PC-3 (cell line): Measurements from ENCODE around the gene ZNF79. TPM values are rescaled to one million over a fixed set of nuclear protein-coding genes. Genes with fewer than 3 reads are reported as not detected.

Experiments
- ATAC-seq: fragments of 200-7000 bp; cut with Tn5 transposase; 2 replicates; pipeline ENCODE4 v1.9.1; 2020; ENCODE audit warnings: mild to moderate bottlenecking, moderate library complexity
- BruUV-seq: library from RNA; stranded (reverse); fragments of 400-500 nt; replicated peaks from 2 replicates; lab custom pipeline; 2021; lab: Mats Ljungman, UMichigan
- CTCF ChIA-PET: fragments of 300-600 bp; sonication (Branson Sonifier 250); formaldehyde crosslinking; loops from one replicate; lab custom pipeline; 2022; ENCODE audit warnings: antibody characterized with exemption; lab: Charles Lee
- POLR2A ChIA-PET: fragments of 300-600 bp; sonication (Branson Sonifier 250); formaldehyde crosslinking; loops from one replicate; lab custom pipeline; 2022; ENCODE audit warnings: antibody characterized with exemption; ENCODE audit not compliant: unreplicated experiment; lab: Charles Lee
- DNase-seq: peaks from one replicate; pipeline ENCODE4 v3.0.0-alpha.2; 2015
- H2AFZ ChIP-seq: fragments of 300-600 bp; sonication (generic); 2 replicates; pipeline ENCODE4 v1.6.0; 2016; ENCODE audit warnings: antibody characterized with exemption, low read length
- H3F3A ChIP-seq: fragments of 300-600 bp; sonication (generic); one replicate; pipeline ENCODE4 v1.6.0; 2017; ENCODE audit warnings: antibody characterized with exemption, low read length, control low read depth, mild to moderate bottlenecking; ENCODE audit not compliant: unreplicated experiment
- H3K27ac ChIP-seq: fragments of 300-600 bp; sonication (generic); 2 replicates; pipeline ENCODE4 v1.5.1; 2016; ENCODE audit warnings: mild to moderate bottlenecking, low read length
- H3K27me3 ChIP-seq: fragments of 300-600 bp; sonication (generic); 2 replicates; pipeline ENCODE4 v1.6.1; 2016; ENCODE audit warnings: low read length, mixed read lengths
- H3K36me3 ChIP-seq: fragments of 300-600 bp; sonication (generic); 2 replicates; pipeline ENCODE4 v1.6.1; 2016; ENCODE audit warnings: low read depth, mixed run types, low read length, mixed read lengths
- H3K4me1 ChIP-seq: fragments of 300-600 bp; sonication (generic); 2 replicates; pipeline ENCODE4 v1.5.1; 2016; ENCODE audit warnings: low read length; ENCODE audit not compliant: insufficient read depth
- H3K4me2 ChIP-seq: fragments of 300-600 bp; sonication (generic); 2 replicates; pipeline ENCODE4 v1.6.0; 2016; ENCODE audit warnings: low read length
- H3K4me3 ChIP-seq: fragments of 300-600 bp; sonication (generic); 2 replicates; pipeline ENCODE4 v1.5.1; 2016; ENCODE audit warnings: mild to moderate bottlenecking, low read length, mixed read lengths
- H3K79me2 ChIP-seq: fragments of 300-600 bp; sonication (generic); 2 replicates; pipeline ENCODE4 v1.6.1; 2017; ENCODE audit warnings: low read length, mixed read lengths
- H3K9ac ChIP-seq: fragments of 300-600 bp; sonication (generic); 2 replicates; pipeline ENCODE4 v1.6.0; 2016; ENCODE audit warnings: mild to moderate bottlenecking, low read length
- H3K9me2 ChIP-seq: fragments of 300-600 bp; sonication (generic); replicated peaks from 2 replicates; pipeline ENCODE4 v1.6.1; 2016; ENCODE audit warnings: mixed run types, low read length, mixed read lengths
- H3K9me3 ChIP-seq: fragments of 300-600 bp; sonication (generic); 2 replicates; pipeline ENCODE4 v1.6.1; 2016; ENCODE audit warnings: low read length, mixed read lengths
- H4K20me1 ChIP-seq: fragments of 300-600 bp; sonication (generic); 2 replicates; pipeline ENCODE4 v1.6.1; 2016; ENCODE audit warnings: low read length, mixed read lengths
- CTCF ChIP-seq: fragments of 300-600 bp; sonication (generic); conservative IDR thresholded peaks from 2 replicates; pipeline ENCODE4 v1.5.1; 2017; ENCODE audit warnings: antibody characterized with exemption, low read depth, mild to moderate bottlenecking, low read length
- EZH2 ChIP-seq: fragments of 300-600 bp; sonication (generic); IDR thresholded peaks from one replicate; pipeline ENCODE4 v1.6.1; 2017; ENCODE audit warnings: antibody characterized with exemption, mild to moderate bottlenecking, low read length; ENCODE audit not compliant: unreplicated experiment
- EZH2phosphoT487 ChIP-seq: fragments of 300-600 bp; sonication (generic); IDR thresholded peaks from 2 replicates; pipeline ENCODE4 v1.6.1; 2018; ENCODE audit warnings: mild to moderate bottlenecking, antibody characterized with exemption, low read length, borderline replicate concordance
- intact Hi-C: fragments of 100-400 bp; cut with micrococcal nuclease; formaldehyde crosslinking; loops from 2 replicates; pipeline ENCODE4 v1.9.0; 2023
- total RNA-seq: library from RNA; depleted of rRNA; stranded (reverse); fragments of >200 nt; gene quantifications from 2 replicates; pipeline ENCODE4 v1.2.3, GENCODE V29; 2014

ZNF79 gene
- total RNA-seq, 1 experiment from 2014 or later, result 4.9 TPM

- Histone ChIP-seq H3K27ac (no peak overlapping the region), H3K4me3 (no peak overlapping the region), H4K20me1 (no peaks in the 10 kb centered on the region), H3K36me3 (no peaks in the 10 kb centered on the region; the same call in 1 of the 2 replicates), H3K9ac (no peak overlapping the region), H3K9me2 (no peaks in the 10 kb centered on the region), H2AFZ (no peak overlapping the region), H3K4me2 (no peak overlapping the region), H3K79me2 (peaks cover 15% of the 10 kb centered on the region), H3F3A (no peaks in the 10 kb centered on the region), H3K4me1 (peaks cover 9% of the 10 kb centered on the region), H3K27me3 (no peaks in the 10 kb centered on the region), H3K9me3 (no peaks in the 10 kb centered on the region)
- TF ChIP-seq EZH2phosphoT487 (no peak), EZH2 (no peak), CTCF (no peak)
- DNase-seq (no peak), ATAC-seq (no peak)
- intact Hi-C loops, result no loop called here
- POLR2A ChIA-PET, result no interaction called here
- no TSS peak for BruUV-seq
- CTCF ChIA-PET, result no interaction called here
Measured at GRCh38 chr9:127402401-127403090, 21.6 kb upstream of the ZNF79 start.

DNA sequence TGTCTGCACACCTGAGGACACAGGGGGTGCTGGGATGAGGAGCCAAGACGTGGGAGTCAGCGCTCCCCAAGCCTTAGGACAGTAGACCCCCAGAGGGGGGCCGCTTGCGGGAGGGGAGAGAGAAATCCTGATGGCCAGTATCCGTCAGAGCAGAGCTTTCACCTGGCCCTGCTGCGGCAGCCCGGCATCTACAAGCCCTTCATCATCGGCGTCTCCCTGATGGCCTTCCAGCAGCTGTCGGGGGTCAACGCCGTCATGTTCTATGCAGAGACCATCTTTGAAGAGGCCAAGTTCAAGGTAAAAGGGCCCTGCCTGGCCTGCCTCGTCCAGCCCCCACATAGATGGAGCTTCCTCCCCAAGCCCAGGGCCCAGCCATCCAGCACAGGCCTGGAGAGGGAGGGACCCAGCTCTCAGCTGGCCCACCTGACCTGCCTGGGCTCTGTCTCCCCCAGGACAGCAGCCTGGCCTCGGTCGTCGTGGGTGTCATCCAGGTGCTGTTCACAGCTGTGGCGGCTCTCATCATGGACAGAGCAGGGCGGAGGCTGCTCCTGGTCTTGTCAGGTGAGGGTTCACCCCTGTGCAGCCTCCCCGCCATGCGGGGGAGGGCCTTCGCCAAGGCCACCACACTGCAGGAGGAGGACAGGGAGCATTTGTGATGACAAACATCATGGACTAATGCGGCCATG lies 20.5 kb upstream of the ZNF79 start:
- Histone ChIP-seq H2AFZ (no peak overlapping the region), H3K4me3 (no peak overlapping the region), H3K9me2 (no peaks in the 10 kb centered on the region), H3K4me1 (peaks cover 2% of the 10 kb centered on the region), H3K36me3 (no peaks in the 10 kb centered on the region; the same call in 1 of the 2 replicates), H4K20me1 (no peaks in the 10 kb centered on the region), H3K79me2 (peaks cover 6% of the 10 kb centered on the region), H3K9ac (no peak overlapping the region), H3K4me2 (no peak overlapping the region), H3K27ac (no peak overlapping the region), H3K9me3 (no peaks in the 10 kb centered on the region), H3K27me3 (no peaks in the 10 kb centered on the region), H3F3A (no peaks in the 10 kb centered on the region)
- ATAC-seq, result no peak
- intact Hi-C loops, result no loop called here
- TF ChIP-seq EZH2 (no peak), CTCF (no peak)
- ChIA-PET CTCF (no interaction called here), POLR2A (interaction anchor here (0.6 kb wide), 1 partner anchor 23 kb away, joined by 14 read pairs; no protein-coding TSS in a partner anchor)
- no peak for DNase-seq
- no TSS peak for BruUV-seq

- Histone ChIP-seq H3K4me1 (no peaks in the 10 kb centered on the region), H3K9me3 (no peaks in the 10 kb centered on the region), H4K20me1 (no peaks in the 10 kb centered on the region), H3K36me3 (no peaks in the 10 kb centered on the region; the same call in 1 of the 2 replicates), H2AFZ (no peak overlapping the region), H3K4me3 (no peak overlapping the region), H3K4me2 (no peak overlapping the region), H3K27me3 (no peaks in the 10 kb centered on the region), H3K9ac (no peak overlapping the region), H3F3A (no peaks in the 10 kb centered on the region), H3K27ac (no peak overlapping the region), H3K9me2 (no peaks in the 10 kb centered on the region), H3K79me2 (no peaks in the 10 kb centered on the region)
- ChIA-PET CTCF (no interaction called here), POLR2A (no interaction called here)
- BruUV-seq, result no TSS peak
- TF ChIP-seq EZH2, result no peak
- TF ChIP-seq CTCF, result no peak
- TF ChIP-seq EZH2phosphoT487, result no peak
- no peak for ATAC-seq
- DNase-seq, result no peak
- intact Hi-C loops, result no loop called here
Measured at GRCh38 chr9:127404631-127405030, 19.6 kb upstream of the ZNF79 start.
